Ovary (tissue), 9 donors: ENCODE data around the gene BTF3. TPM values are rescaled to one million over a fixed set of nuclear protein-coding genes. Genes with fewer than 3 reads are reported as not detected.

Experiments
- DNase-seq, 5 donors: peaks; one replicate each; pipeline ENCODE4 v3.0.0-alpha.2; 2019 to 2020
- H3K27ac ChIP-seq, 2 donors: fragments of 200-600 bp; one replicate each; pipeline versions ENCODE4 v1.5.1 to v1.8.0; 2019 to 2022
- H3K27me3 ChIP-seq: fragments of 200-600 bp; one replicate; pipeline ENCODE4 v1.8.0; 2022
- H3K36me3 ChIP-seq: fragments of 200-600 bp; sonication (generic); one replicate; pipeline ENCODE4 v1.5.1; 2019
- H3K4me1 ChIP-seq: one replicate; pipeline ENCODE4 v1.8.1; 2013; ENCODE audit warnings: mild to moderate bottlenecking, moderate library complexity; ENCODE audit not compliant: insufficient read depth
- H3K4me3 ChIP-seq: fragments of 200-600 bp; sonication (generic); one replicate; pipeline ENCODE4 v1.5.1; 2017
- H3K9me3 ChIP-seq, 2 donors: fragments of 200-600 bp in 1 of 2; sonication (generic) in 1 of 2; one replicate each; pipeline versions ENCODE4 v1.5.1 to v1.8.1; 2013 to 2019; ENCODE audit warnings: mild to moderate bottlenecking in 1 of 2, moderate library complexity in 1 of 2
- CTCF ChIP-seq, 3 donors: fragments of 450-650 bp in 2 of 3; fragments of 200-600 bp in 1 of 3; IDR thresholded peaks; one replicate each; pipeline versions ENCODE4 v1.5.1 to v1.8.0; 2016 to 2022; ENCODE audit warnings: antibody characterized with exemption in 3 of 3, mild to moderate bottlenecking in 1 of 3
- EP300 ChIP-seq: sonication (generic); formaldehyde crosslinking; IDR thresholded peaks from one replicate; pipeline ENCODE4 v1.6.1; 2017; ENCODE audit warnings: antibody characterized with exemption
- POLR2A ChIP-seq: fragments of 450-650 bp; IDR thresholded peaks from one replicate; pipeline ENCODE4 v1.6.1; 2017; ENCODE audit warnings: antibody characterized with exemption, mild to moderate bottlenecking, moderate library complexity
- WGBS, 3 donors: extraction: QIAGEN DNeasy Blood & Tissue Kit in 1 of 3; methylation state at CpG; one replicate each; pipeline versions ENCODE4 v1.1.5 to v1.1.7; 2013 to 2017; 5-methylcytosine and 5-hydroxymethylcytosine counted together
- intact Hi-C, 4 donors: fragments of 100-400 bp; cut with DNase I; formaldehyde crosslinking; loops; one replicate each; pipeline versions ENCODE4 v1.11.0 to v1.15.1; 2022 to 2023
- polyA plus RNA-seq, 2 donors: library from polyadenylated mRNA; stranded (reverse); fragments of 200-250 nt in 1 of 2; fragments of 350-450 nt in 1 of 2; fragmentation: Illumina TruSeq in 1 of 2; extraction: RNeasy Lipid Tissue Mini Kit (QIAGEN cat#74804) in 1 of 2; gene quantifications; one replicate each; pipeline ENCODE4 v1.2.3, GENCODE V29; 2013 to 2014
- total RNA-seq, 7 donors: library from RNA; depleted of rRNA in 2 of 7; stranded (reverse); fragments of >200 nt in 2 of 7; fragmentation: NEBNext Ultra II Directional in 3 of 7; extraction: Animal tissue kit (Norgen Biotek cat#: 25700) in 3 of 7; gene quantifications; one replicate each; pipeline versions ENCODE4 v1.1.0 to v1.2.4, GENCODE V29; 2016 to 2023
- donor health status: DM: no; HTN: no; CAD: no; lungs with moderate emphysema.
- donor health status: DM: no; HTN: no; CAD: no.
- donor health status: Bipolar disorder and iron deficiency.
- donor health status: DM: yes; HTN: yes; CAD: no.
- donor health status: DM: no; HTN: no; CAD: no.
- donor health status: DM: yes; HTN: yes; CAD: no.

Gene BTF3
- total and polyA plus RNA-seq, 9 donors: 648 to 1,776 (median 975) TPM

- intact Hi-C loops: no loop called here
- Histone ChIP-seq H3K27ac (no peak overlapping the region), H3K4me3 (no peak overlapping the region), H3K9me3 (no peaks in the 10 kb centered on the region), H3K4me1 (no peaks in the 10 kb centered on the region), H3K27me3 (no peaks in the 10 kb centered on the region), H3K36me3 (no peaks in the 10 kb centered on the region)
- WGBS, 3 donors: 71 to 78% (median 74%) methylated on average over 3 of the region's 3 CpGs
- TF ChIP-seq CTCF (IDR thresholded peaks at IDR 0.05) (no peak), POLR2A (no peak), EP300 (no peak)
- no peak for DNase-seq
Measured at GRCh38 chr5:73528248-73528647, 30.0 kb downstream of the BTF3 start.

- H3K4me1 ChIP-seq: no peaks in the 10 kb centered on the region
- DNase-seq: no peak
- no peak overlapping the region for H3K27ac ChIP-seq
- H3K27me3 ChIP-seq: no peaks in the 10 kb centered on the region
- 79 to 87% (median 85%) methylated on average over 1 of the region's 1 CpG for WGBS, 3 donors
- H3K9me3 ChIP-seq: no peaks in the 10 kb centered on the region
- H3K36me3 ChIP-seq: no peaks in the 10 kb centered on the region
- H3K4me3 ChIP-seq: no peak overlapping the region
- TF ChIP-seq EP300 (no peak), CTCF (IDR thresholded peaks at IDR 0.05) (no peak), POLR2A (no peak)
- intact Hi-C loops: no loop called here
Measured at GRCh38 chr5:73529081-73529480, 30.8 kb downstream of the BTF3 start.

GRCh38 chr5:73531356-73531755 is 33.1 kb downstream of the BTF3 start:
- TF ChIP-seq CTCF (IDR thresholded peaks at IDR 0.05) (no peak), EP300 (no peak), POLR2A (no peak)
- Histone ChIP-seq H3K36me3 (no peaks in the 10 kb centered on the region), H3K9me3 (no peaks in the 10 kb centered on the region), H3K4me1 (no peaks in the 10 kb centered on the region), H3K27me3 (no peaks in the 10 kb centered on the region), H3K27ac (no peak overlapping the region), H3K4me3 (no peak overlapping the region)
- intact Hi-C loops: no loop called here
- no peak for DNase-seq
- 71 to 94% (median 80%) methylated on average over 1 of the region's 1 CpG for WGBS, 3 donors

- no peak for DNase-seq
- 70 to 78% (median 73%) methylated on average over 5 of the region's 5 CpGs for WGBS, 3 donors
- no peaks in the 10 kb centered on the region for H3K4me1 ChIP-seq
- H3K36me3 ChIP-seq: no peaks in the 10 kb centered on the region
- H3K27ac ChIP-seq: no peak overlapping the region
- no peaks in the 10 kb centered on the region for H3K27me3 ChIP-seq
- TF ChIP-seq POLR2A: no peak
- TF ChIP-seq CTCF (IDR thresholded peaks at IDR 0.05): no peak
- no peak for TF ChIP-seq EP300
- intact Hi-C loops: no loop called here
- H3K9me3 ChIP-seq: no peaks in the 10 kb centered on the region
- no peak overlapping the region for H3K4me3 ChIP-seq
Measured at GRCh38 chr5:73532195-73532594, 34.0 kb downstream of the BTF3 start.
